GOT3 (cell line): ENCODE measurements around the gene MRPS34.
"Not testable (repeated sequence)": the region's sequence is repeated elsewhere in the genome, so short reads cannot be mapped to it uniquely, and the experiment has no call there.

Experiments
- DNase-seq: peaks from one replicate; lab custom pipeline; 2025; ENCODE audit warnings: mixed read lengths; lab: John Stamatoyannopoulos, UW

MRPS34 gene

GRCh38 chr16:1749152-1750117, 23.5 kb downstream of the MRPS34 start:
- no peak for DNase-seq

- no peak for DNase-seq
Observed at GRCh38 chr16:1747934-1748333, 25.0 kb downstream of the MRPS34 start.

- DNase-seq = no peak
Observed at GRCh38 chr16:1746693-1747195, 26.2 kb downstream of the MRPS34 start.

GRCh38 chr16:1745900-1746692, 26.8 kb downstream of the MRPS34 start:
- DNase-seq = no peak

- no peak for DNase-seq
Observed at GRCh38 chr16:1745181-1745899, 27.6 kb downstream of the MRPS34 start.

- DNase-seq = no peak
Observed at GRCh38 chr16:1744338-1744840, 28.5 kb downstream of the MRPS34 start.

- DNase-seq = no peak
Observed at GRCh38 chr16:1743376-1744337, 29.3 kb downstream of the MRPS34 start.

- no peak for DNase-seq
Observed at GRCh38 chr16:1741553-1742165, 31.3 kb downstream of the MRPS34 start.

- no peak for DNase-seq
Observed at GRCh38 chr16:1740781-1741490, 32.0 kb downstream of the MRPS34 start.

GRCh38 chr16:1740234-1740633, 32.7 kb downstream of the MRPS34 start:
- no peak for DNase-seq

GRCh38 chr16:1734816-1735215, 38.1 kb downstream of the MRPS34 start:
- DNase-seq = no peak

GRCh38 chr16:1734123-1734522, 38.8 kb downstream of the MRPS34 start:
- DNase-seq = no peak

GRCh38 chr16:1732551-1732987, 40.4 kb downstream of the MRPS34 start:
- DNase-seq = not testable (repeated sequence)

GRCh38 chr16:1732071-1732470, 40.9 kb downstream of the MRPS34 start:
- DNase-seq = no peak

GRCh38 chr16:1731603-1732002, 41.3 kb downstream of the MRPS34 start:
- no peak for DNase-seq

- DNase-seq = no peak
Observed at GRCh38 chr16:1731073-1731472, 41.9 kb downstream of the MRPS34 start.

GRCh38 chr16:1729445-1729844, 43.5 kb downstream of the MRPS34 start:
- DNase-seq = no peak

- no peak for DNase-seq
Observed at GRCh38 chr16:1729026-1729425, 43.9 kb downstream of the MRPS34 start.
